Astrocyte of the spinal cord (primary cell): ENCODE results near the gene SEC11C.

Experiments used
- DNase-seq: peaks from one replicate; pipeline ENCODE4 v3.0.0; 2011; ENCODE audit warnings: low read depth, low spot score
- H3K4me3 ChIP-seq: 2 replicates; pipeline ENCODE4 v1.5.1; 2011; ENCODE audit warnings: low read depth, mild to moderate bottlenecking, low read length, moderate library complexity
- in situ Hi-C: cut with HindIII; loops from 2 replicates; pipeline ENCODE4 v1.10.0; 2017; ENCODE audit warnings: low sequenced_read_pairs
- TF ChIP-seq, protein P1 (sequence below): IDR thresholded peaks from 2 replicates; pipeline ENCODE4 v1.5.1; 2012; ENCODE audit warnings: low read depth, mild to moderate bottlenecking, low read length, inconsistent platforms

The SEC11C gene

DNA sequence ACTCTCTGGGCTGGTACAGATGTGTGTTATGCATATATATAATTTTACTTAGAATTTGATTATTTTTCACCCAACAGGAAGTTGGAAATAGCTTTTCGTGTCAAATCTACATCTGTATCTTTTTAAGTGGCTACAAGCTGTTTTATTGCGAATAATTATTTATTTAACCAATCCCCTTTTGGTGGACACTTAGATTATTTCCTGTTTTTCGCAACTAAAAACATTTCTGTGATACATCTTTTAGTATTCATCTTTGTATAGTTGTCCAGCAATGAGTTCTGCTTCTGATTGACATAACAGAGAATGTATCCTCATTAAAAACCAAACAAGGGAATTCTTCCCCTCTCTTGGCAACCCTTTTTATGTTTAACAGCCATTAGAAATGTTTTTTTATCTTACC lies 16.6 kb downstream of the SEC11C start:
- TF ChIP-seq, protein P1, sequence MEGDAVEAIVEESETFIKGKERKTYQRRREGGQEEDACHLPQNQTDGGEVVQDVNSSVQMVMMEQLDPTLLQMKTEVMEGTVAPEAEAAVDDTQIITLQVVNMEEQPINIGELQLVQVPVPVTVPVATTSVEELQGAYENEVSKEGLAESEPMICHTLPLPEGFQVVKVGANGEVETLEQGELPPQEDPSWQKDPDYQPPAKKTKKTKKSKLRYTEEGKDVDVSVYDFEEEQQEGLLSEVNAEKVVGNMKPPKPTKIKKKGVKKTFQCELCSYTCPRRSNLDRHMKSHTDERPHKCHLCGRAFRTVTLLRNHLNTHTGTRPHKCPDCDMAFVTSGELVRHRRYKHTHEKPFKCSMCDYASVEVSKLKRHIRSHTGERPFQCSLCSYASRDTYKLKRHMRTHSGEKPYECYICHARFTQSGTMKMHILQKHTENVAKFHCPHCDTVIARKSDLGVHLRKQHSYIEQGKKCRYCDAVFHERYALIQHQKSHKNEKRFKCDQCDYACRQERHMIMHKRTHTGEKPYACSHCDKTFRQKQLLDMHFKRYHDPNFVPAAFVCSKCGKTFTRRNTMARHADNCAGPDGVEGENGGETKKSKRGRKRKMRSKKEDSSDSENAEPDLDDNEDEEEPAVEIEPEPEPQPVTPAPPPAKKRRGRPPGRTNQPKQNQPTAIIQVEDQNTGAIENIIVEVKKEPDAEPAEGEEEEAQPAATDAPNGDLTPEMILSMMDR: no peak
- in situ Hi-C loops: no loop called here
- no peak for DNase-seq
- H3K4me3 ChIP-seq: no peak overlapping the region

DNA sequence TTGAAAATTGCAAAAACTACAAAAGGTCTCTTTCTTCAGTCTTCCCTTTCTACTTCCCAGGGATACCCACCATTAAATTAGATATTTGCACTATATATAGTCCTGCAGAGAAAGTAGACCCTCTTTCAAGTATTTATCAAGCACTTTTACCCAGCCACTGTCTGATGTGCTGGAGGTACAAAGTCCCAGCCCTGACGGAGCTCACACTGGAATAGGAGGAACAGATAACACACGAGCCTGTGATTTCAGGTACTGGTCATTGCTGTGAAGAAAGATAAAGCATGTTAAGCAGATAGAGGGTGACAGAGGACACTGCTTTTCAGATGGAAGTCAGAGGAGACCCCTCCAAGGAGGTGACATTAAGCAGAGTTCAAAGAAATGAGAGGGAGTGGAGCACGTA lies 19.6 kb downstream of the SEC11C start:
- no peak overlapping the region for H3K4me3 ChIP-seq
- TF ChIP-seq, protein P1: no peak
- DNase-seq: no peak
- in situ Hi-C loops: no loop called here

DNA sequence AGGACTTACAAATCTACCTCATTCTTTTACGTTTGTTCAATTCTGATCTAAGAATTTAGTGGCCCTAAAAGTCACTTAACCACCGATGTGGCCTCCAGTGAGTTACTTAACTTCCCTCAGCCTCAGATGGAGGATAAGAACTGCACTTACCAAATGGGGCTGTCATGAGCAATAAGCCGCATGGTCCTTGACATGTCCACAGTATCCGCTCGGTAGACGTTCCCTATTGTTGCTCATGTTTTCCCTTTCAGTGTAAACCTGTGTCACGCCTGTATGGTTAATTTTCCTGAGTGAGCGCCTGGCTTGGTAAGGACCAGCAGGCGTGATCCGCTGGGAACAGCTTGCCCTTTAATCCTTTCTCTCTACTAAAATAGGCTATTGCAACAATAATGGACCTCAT lies 20.3 kb downstream of the SEC11C start:
- DNase-seq: no peak
- H3K4me3 ChIP-seq: no peak overlapping the region
- in situ Hi-C loops: no loop called here
- TF ChIP-seq, protein P1: no peak

DNA sequence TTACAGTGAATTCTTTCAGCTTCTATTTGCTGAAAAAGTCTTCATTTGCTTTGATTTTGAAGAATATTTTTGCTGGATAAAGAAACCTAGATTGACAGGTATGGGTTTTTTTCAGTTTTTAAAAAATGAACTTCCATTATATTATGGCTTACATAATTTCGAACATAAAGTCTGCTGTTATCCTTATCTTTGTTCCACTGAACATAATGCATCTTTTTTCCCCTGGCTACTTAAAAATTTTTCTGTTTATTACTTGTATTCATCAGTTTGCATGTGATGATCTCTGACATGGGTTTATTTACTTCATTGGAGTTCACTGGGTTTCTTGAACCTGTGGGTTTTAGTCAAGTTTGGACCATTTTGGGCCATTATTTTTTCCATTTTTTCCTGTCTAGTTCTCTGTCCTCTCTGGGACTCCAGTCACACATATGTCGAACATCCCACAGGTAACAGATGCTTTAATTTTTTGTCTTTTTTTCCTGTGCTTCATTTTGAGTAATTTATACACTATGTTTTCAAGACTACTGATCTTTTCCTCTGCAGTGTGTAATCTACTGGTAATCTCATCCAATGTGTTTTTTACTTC lies 33.1 kb downstream of the SEC11C start:
- DNase-seq: no peak
- H3K4me3 ChIP-seq: no peak overlapping the region
- TF ChIP-seq, protein P1: no peak
- in situ Hi-C loops: no loop called here

GRCh38 chr18:59177485-59177884 lies 37.8 kb downstream of the SEC11C start:
- TF ChIP-seq, protein P1: no peak
- H3K4me3 ChIP-seq: no peak overlapping the region
- no peak for DNase-seq
- in situ Hi-C loops: no loop called here

DNA sequence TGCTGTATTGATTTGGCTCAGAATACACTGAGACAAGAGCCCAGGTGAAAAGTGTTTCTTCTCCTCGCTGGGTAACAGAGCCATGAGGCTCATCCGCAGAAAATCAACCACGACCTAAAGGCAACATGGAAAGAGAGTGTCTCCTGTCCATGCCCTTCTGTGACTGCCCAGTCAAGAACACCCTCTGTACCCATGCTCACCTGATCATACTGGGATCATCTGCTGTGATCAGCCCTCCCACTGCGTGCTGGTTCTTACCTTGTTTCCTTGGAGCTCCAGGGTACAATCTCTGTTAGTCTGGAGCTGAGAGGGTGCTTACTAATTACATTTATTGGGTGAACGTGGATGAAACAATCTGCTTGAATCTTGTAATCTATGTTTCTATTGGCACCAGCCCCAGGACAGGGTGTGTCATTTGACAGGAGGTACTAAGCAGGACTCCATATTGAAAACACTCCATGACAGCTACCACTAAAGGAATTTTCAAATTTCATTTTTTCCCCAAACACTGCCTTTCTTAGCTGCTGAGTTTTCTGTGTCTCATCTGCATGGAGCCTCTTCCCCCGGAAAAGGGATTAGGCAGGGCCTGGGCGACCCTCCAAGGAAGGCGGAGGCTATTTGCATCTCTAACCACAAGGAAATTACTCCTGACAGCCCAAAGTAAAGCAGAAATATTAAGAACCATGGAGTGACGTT lies 40.6 kb downstream of the SEC11C start:
- H3K4me3 ChIP-seq: no peak overlapping the region
- in situ Hi-C loops: no loop called here
- peak; percentile 6 for DNase-seq
- TF ChIP-seq, protein P1: no peak
